Pancreas (tissue), 10 donors: ENCODE data around the gene LEFTY2. TPM values are rescaled to one million over a fixed set of nuclear protein-coding genes. Genes with fewer than 3 reads are reported as not detected.

ENCODE experiments used
- ATAC-seq, 4 donors: fragments of 200-7000 bp; cut with Tn5 transposase; one replicate each; pipeline versions ENCODE4 v1.8.0 to v1.9.1; 2020; ENCODE audit warnings: mild to moderate bottlenecking in 4 of 4, moderate library complexity in 4 of 4
- DNase-seq, 6 donors: peaks; one replicate each; pipeline ENCODE4 v3.0.0-alpha.2; 2020
- FAIRE-seq: peaks from 2 replicates; lab custom pipeline; 2012; peaks lifted over from hg19 to GRCh38; lab: Jason Lieb, UNC
- H3K27ac ChIP-seq, 4 donors: fragments of 200-600 bp; sonication (generic); 1 replicate in 3 of 4; 2 replicates in 1 of 4; pipeline versions ENCODE4 v1.5.0 to v1.8.0; 2020
- H3K27me3 ChIP-seq, 4 donors: fragments of 200-600 bp; one replicate each; pipeline ENCODE4 v1.8.0; 2021
- H3K36me3 ChIP-seq, 3 donors: fragments of 200-600 bp; sonication (generic) in 1 of 3; one replicate each; pipeline versions ENCODE4 v1.5.0 to v1.8.0; 2020 to 2021
- H3K4me1 ChIP-seq, 3 donors: fragments of 200-600 bp; one replicate each; pipeline ENCODE4 v1.8.0; 2021
- H3K4me3 ChIP-seq, 4 donors: fragments of 200-600 bp; sonication (generic) in 2 of 4; one replicate each; pipeline versions ENCODE4 v1.5.0 to v1.8.0; 2020 to 2021
- H3K9me3 ChIP-seq, 4 donors: fragments of 200-600 bp; one replicate each; pipeline ENCODE4 v1.8.0; 2021
- WGBS, 2 donors: extraction: QIAGEN DNeasy Blood & Tissue Kit; methylation state at CpG; one replicate each; pipeline ENCODE4 v1.1.7; 2013; 5-methylcytosine and 5-hydroxymethylcytosine counted together
- intact Hi-C, 3 donors: fragments of 100-400 bp; cut with DNase I; formaldehyde crosslinking; loops; one replicate each; pipeline versions ENCODE4 v1.11.1 to v1.14.2; 2022
- polyA plus RNA-seq, 2 donors: library from polyadenylated mRNA; stranded (reverse); fragments of 200-250 nt; gene quantifications; one replicate each; pipeline ENCODE4 v1.2.3, GENCODE V29; 2013
- total RNA-seq, 6 donors: library from RNA; stranded (reverse); fragmentation: NEBNext Ultra II Directional in 4 of 6; extraction: Animal tissue kit (Norgen Biotek cat#: 25700) in 4 of 6; gene quantifications; one replicate each; pipeline versions ENCODE4 v1.2.1 to v1.2.4, GENCODE V29; 2021 to 2023
- TF ChIP-seq, protein P1 (sequence below), 4 donors: fragments of 200-600 bp; sonication (generic) in 3 of 4; IDR thresholded peaks; one replicate each; pipeline versions ENCODE4 v1.5.0 to v1.8.0; 2021; ENCODE audit warnings: antibody characterized with exemption in 4 of 4
- donor health status: healthy with polysubstance abuse.
- donor health status: DM: no; HTN: no; CAD: no; lungs with moderate emphysema.
- donor health status: DM: no; HTN: no; CAD: no.
- donor health status: control.
- donor health status: control.
- donor health status: Bipolar disorder and iron deficiency.
- donor health status: DM: yes; HTN: yes; CAD: no.
- donor health status: DM: no; HTN: no; CAD: no.
- donor health status: DM: no; HTN: no; CAD: no.
- donor health status: DM: yes; HTN: yes; CAD: no.

Gene LEFTY2
- total and polyA plus RNA-seq, 8 donors = 0.07 to 16.3 (median 0.75) TPM; not detected in 4

DNA sequence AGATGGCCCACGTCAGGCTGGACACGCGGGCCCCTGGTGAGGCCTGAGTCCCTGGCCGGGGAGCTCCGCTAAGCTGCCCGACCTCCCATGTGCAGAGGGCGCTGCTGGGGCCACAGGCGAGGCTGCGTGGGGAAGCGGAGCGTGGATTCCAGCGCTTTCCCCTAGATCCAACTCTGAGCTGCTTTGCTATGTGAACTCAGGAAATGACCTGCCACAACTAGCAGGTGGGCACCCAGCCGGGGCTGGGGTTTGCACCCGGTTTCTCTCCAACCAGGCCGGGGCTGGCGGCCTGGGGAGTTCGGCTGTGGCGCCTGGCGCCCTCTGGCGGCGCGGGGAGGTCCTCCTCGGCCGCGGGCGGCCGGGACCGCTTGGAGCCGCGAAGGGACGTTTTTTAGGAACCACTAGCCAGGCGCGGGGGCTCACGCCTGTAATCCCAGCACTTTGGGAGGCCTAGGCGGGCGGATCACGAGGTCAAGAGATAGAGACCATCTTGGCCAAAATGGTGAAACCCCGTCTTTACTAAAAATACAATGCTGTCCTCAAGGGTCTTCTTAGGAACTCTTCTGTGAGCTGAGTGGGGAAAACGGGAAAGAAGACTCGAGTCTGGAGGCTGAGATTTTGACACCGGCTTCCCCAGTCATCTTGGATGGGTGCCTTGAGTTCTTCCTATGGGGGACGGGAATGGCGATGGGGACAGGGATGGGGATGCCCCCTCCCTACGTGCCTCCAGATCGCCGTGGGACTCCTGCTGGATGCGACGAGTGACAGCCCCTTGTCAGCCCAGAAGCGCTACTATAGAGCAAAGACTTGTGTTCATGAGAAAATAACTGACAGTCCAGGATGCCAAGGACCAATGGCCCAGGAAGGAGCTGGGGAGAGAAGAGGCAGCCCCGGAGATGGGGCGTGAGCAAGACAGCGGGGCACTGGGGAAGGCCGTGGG lies 29.6 kb downstream of the LEFTY2 start:
- 29 to 32% methylated on average over 53 of the region's 53 CpGs for WGBS, 2 donors
- no peaks in the 10 kb centered on the region for H3K36me3 ChIP-seq
- intact Hi-C loops = loop anchor here in 1 of 3 donors (5.0 kb wide), 1 partner anchor 434 kb away; no protein-coding TSS in a partner anchor
- no peaks in the 10 kb centered on the region for H3K9me3 ChIP-seq
- TF ChIP-seq, protein P1, sequence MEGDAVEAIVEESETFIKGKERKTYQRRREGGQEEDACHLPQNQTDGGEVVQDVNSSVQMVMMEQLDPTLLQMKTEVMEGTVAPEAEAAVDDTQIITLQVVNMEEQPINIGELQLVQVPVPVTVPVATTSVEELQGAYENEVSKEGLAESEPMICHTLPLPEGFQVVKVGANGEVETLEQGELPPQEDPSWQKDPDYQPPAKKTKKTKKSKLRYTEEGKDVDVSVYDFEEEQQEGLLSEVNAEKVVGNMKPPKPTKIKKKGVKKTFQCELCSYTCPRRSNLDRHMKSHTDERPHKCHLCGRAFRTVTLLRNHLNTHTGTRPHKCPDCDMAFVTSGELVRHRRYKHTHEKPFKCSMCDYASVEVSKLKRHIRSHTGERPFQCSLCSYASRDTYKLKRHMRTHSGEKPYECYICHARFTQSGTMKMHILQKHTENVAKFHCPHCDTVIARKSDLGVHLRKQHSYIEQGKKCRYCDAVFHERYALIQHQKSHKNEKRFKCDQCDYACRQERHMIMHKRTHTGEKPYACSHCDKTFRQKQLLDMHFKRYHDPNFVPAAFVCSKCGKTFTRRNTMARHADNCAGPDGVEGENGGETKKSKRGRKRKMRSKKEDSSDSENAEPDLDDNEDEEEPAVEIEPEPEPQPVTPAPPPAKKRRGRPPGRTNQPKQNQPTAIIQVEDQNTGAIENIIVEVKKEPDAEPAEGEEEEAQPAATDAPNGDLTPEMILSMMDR (IDR thresholded peaks at IDR 0.05) = peak; percentile 90 to 98 (median 94)
- H3K4me3 ChIP-seq = peak overlapping the region in 1 of 4 donors; percentile 21
- H3K27me3 ChIP-seq = no peaks in the 10 kb centered on the region
- ATAC-seq (peak; percentile 91 to 93 (median 92)), DNase-seq (peak in 5 of 6 donors; percentile 54 to 91 (median 81)), FAIRE-seq (no peak)
- H3K4me1 ChIP-seq = peaks cover 0 to 5% (median 0%) of the 10 kb centered on the region in 3 donors
- H3K27ac ChIP-seq = peak overlapping the region in 2 of 4 donors; percentile 17 to 26

DNA sequence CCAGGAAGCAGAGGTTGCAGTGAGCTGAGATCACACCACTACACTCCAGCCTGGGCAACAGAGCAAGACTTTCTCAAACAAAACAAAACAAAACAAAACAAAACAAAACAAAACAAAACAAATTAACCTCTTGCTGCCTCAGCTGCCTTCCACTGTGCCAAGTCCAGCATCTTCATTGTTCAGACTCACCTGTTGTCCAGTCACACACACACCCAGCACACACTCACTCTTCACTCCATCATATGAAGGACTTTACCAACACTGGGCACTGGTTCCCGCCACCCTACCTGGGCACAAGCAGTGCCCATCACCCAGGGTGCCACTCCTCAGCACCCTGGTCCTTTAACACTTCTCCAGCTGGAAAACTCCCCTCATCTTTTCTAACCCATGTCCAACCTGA lies 31.5 kb downstream of the LEFTY2 start:
- TF ChIP-seq, protein P1 (IDR thresholded peaks at IDR 0.05) = no peak
- Histone ChIP-seq H3K4me3 (no peak overlapping the region), H3K9me3 (no peaks in the 10 kb centered on the region), H3K36me3 (no peaks in the 10 kb centered on the region), H3K27ac (peak overlapping the region in 3 of 4 donors; percentile 0 to 22 (median 13)), H3K27me3 (no peaks in the 10 kb centered on the region), H3K4me1 (peaks cover 0 to 5% (median 0%) of the 10 kb centered on the region in 3 donors)
- WGBS, 2 donors = 81 to 91% methylated on average over 1 of the region's 1 CpG
- ATAC-seq (no peak), DNase-seq (no peak), FAIRE-seq (no peak)
- intact Hi-C loops = no loop called here

DNA sequence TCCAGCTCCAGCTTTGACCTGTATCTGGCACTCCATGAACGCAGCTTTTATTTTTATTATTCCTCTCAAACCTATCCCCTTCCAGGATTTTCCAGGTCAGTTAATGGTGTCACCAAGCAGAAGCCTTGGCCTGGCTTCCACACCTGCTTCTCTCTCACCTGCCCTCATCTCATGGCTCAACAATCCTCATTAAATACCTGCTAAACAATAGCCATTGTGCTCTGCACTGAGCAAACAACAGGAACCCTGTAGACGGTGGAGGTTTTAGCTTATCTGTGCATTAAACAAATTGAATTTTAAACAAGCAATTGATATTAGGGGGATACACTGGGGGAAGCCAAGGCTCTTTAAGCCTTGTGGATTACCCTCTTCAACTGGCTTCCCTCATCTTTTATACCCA lies 32.2 kb downstream of the LEFTY2 start:
- ATAC-seq (peak in 2 of 4 donors; percentile 42 to 55), DNase-seq (no peak), FAIRE-seq (no peak)
- intact Hi-C loops = no loop called here
- H3K9me3 ChIP-seq = no peaks in the 10 kb centered on the region
- no peaks in the 10 kb centered on the region for H3K27me3 ChIP-seq
- H3K4me1 ChIP-seq = peaks cover 0 to 5% (median 0%) of the 10 kb centered on the region in 3 donors
- H3K4me3 ChIP-seq = no peak overlapping the region
- TF ChIP-seq, protein P1 (IDR thresholded peaks at IDR 0.05) = no peak
- peak overlapping the region in 3 of 4 donors; percentile 17 to 57 (median 30) for H3K27ac ChIP-seq
- 44 to 51% methylated on average over 2 of the region's 2 CpGs for WGBS, 2 donors
- no peaks in the 10 kb centered on the region for H3K36me3 ChIP-seq

DNA sequence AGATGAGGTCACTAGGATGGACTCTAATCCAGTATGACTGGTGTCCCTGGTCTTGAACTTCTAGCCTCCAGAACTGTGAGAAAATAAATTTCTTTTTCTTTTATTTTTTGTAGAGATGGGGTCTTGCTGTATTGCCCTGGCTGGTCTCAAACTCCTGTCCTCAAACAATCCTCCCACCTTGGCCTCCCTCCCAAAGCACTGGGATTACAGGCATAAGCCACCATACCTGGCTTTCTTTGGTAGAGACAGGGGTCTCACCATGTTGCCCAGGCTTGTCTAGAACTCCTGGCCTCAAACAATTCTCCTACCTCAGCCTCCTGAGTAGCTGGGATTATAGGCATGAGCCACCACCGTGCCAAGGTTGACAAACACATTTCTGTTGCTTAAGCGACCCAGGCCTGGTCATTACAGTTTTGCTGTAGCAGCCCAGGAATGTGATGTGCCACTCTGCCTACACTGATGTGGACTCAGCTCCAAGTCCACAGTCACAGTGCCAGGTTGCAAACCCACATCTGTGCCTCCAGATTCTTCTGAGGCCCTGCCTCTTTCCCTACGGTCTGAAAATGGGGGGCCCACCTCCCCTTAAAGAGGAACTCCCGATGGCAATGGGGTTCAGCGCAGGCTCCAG lies 32.9 kb downstream of the LEFTY2 start:
- Histone ChIP-seq H3K27me3 (no peaks in the 10 kb centered on the region), H3K4me1 (peaks cover 0 to 5% (median 0%) of the 10 kb centered on the region in 3 donors), H3K4me3 (no peak overlapping the region), H3K9me3 (no peaks in the 10 kb centered on the region), H3K27ac (peak overlapping the region in 3 of 4 donors; percentile 15 to 57 (median 30)), H3K36me3 (no peaks in the 10 kb centered on the region)
- ATAC-seq (no peak), FAIRE-seq (no peak), DNase-seq (no peak)
- TF ChIP-seq, protein P1 (IDR thresholded peaks at IDR 0.05) = no peak
- 75 to 79% methylated on average over 5 of the region's 5 CpGs for WGBS, 2 donors
- intact Hi-C loops = no loop called here
